ENCODE measurements around the gene PIK3CD. TPM values are rescaled to one million over a fixed set of nuclear protein-coding genes. Genes with fewer than 3 reads are reported as not detected.

The PIK3CD gene
- total RNA-seq, 1 experiment from 2014 or later = 23.1 TPM

GRCh38 chr1:9729523-9729922 is 78.0 kb downstream of the PIK3CD start:
- ATAC-seq (no peak), DNase-seq (ENCODE audit: low spot score) (no peak)
- ChIA-PET POLR2A (no interaction called here), CTCF (interaction anchor here (5.6 kb wide), 1 partner anchor 8 kb away, joined by 28 read pairs; no protein-coding TSS in a partner anchor)
- Mint-ChIP-seq H3K27me3 (ENCODE audit: low read depth) (no peaks in the 10 kb centered on the region), H3K36me3 (peaks cover 56% of the 10 kb centered on the region), H3K4me3 (no peak overlapping the region), H3K4me1 (0 out of 2 replicates have a peak, but pooled peaks cover 2% of the 10 kb centered on the region), H3K9me3 (peaks cover 13% of the 10 kb centered on the region), H3K27ac (no peak overlapping the region)
- no peak for TF ChIP-seq PRRX2 (CRISPR knock-in tag; IDR thresholded peaks at IDR 0.05)
- no peak for TF ChIP-seq FOXJ3 (CRISPR knock-in tag; IDR thresholded peaks at IDR 0.05; ENCODE audit: borderline replicate concordance)
- TF ChIP-seq TP53 (CRISPR knock-in tag; IDR thresholded peaks at IDR 0.05) = no peak
- no peak for TF ChIP-seq ELF4 (CRISPR knock-in tag; IDR thresholded peaks at IDR 0.05; ENCODE audit: low read depth)
- TF ChIP-seq, protein P1, sequence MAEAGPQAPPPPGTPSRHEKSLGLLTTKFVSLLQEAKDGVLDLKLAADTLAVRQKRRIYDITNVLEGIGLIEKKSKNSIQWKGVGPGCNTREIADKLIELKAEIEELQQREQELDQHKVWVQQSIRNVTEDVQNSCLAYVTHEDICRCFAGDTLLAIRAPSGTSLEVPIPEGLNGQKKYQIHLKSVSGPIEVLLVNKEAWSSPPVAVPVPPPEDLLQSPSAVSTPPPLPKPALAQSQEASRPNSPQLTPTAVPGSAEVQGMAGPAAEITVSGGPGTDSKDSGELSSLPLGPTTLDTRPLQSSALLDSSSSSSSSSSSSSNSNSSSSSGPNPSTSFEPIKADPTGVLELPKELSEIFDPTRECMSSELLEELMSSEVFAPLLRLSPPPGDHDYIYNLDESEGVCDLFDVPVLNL (CRISPR knock-in tag; IDR thresholded peaks at IDR 0.05; ENCODE audit: borderline replicate concordance, low read depth) = no peak
- TF ChIP-seq ZNF512 (CRISPR knock-in tag; IDR thresholded peaks at IDR 0.05; ENCODE audit: borderline replicate concordance) = no peak
- TF ChIP-seq NR2C2 (CRISPR knock-in tag; IDR thresholded peaks at IDR 0.05) = no peak
- TF ChIP-seq E2F5 (CRISPR knock-in tag; IDR thresholded peaks at IDR 0.05) = no peak
- TF ChIP-seq ZNF281 (CRISPR knock-in tag; IDR thresholded peaks at IDR 0.05) = no peak
- no peak for TF ChIP-seq EMX1 (CRISPR knock-in tag; IDR thresholded peaks at IDR 0.05)
- TF ChIP-seq AFF4 (CRISPR knock-in tag; IDR thresholded peaks at IDR 0.05; ENCODE audit: borderline replicate concordance) = no peak
- TF ChIP-seq, protein P2, sequence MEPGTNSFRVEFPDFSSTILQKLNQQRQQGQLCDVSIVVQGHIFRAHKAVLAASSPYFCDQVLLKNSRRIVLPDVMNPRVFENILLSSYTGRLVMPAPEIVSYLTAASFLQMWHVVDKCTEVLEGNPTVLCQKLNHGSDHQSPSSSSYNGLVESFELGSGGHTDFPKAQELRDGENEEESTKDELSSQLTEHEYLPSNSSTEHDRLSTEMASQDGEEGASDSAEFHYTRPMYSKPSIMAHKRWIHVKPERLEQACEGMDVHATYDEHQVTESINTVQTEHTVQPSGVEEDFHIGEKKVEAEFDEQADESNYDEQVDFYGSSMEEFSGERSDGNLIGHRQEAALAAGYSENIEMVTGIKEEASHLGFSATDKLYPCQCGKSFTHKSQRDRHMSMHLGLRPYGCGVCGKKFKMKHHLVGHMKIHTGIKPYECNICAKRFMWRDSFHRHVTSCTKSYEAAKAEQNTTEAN (CRISPR knock-in tag; IDR thresholded peaks at IDR 0.05) = no peak
- no peak for TF ChIP-seq ZNF263 (CRISPR knock-in tag; IDR thresholded peaks at IDR 0.05; ENCODE audit: low read depth)
